GM12878 (cell line): ENCODE measurements around the gene CDC5L. TPM values are rescaled to one million over a fixed set of nuclear protein-coding genes. Genes with fewer than 3 reads are reported as not detected.
"Not testable (repeated sequence)": the region's sequence is repeated elsewhere in the genome, so short reads cannot be mapped to it uniquely, and the experiment has no call there.

Experiments
- ATAC-seq: fragments of 200-7000 bp; cut with Tn5 transposase; 3 replicates; pipeline ENCODE4 v1.9.1; 2020; ENCODE audit warnings: mild to moderate bottlenecking, moderate library complexity
- BruUV-seq: library from RNA; stranded (reverse); fragments of 400-500 nt; replicated peaks from 2 replicates; lab custom pipeline; 2021; lab: Mats Ljungman, UMichigan
- CTCF ChIA-PET: fragments of 300-600 bp; sonication (Branson Sonifier 250); formaldehyde crosslinking; extraction: SDS; loops from one replicate; lab custom pipeline; 2021; ENCODE audit warnings: inconsistent platforms; lab: Yijun Ruan, JAX
- POLR2A ChIA-PET: fragments of 350-600 bp; formaldehyde crosslinking; extraction: SDS; loops from one replicate; lab custom pipeline; 2021; ENCODE audit warnings: inconsistent platforms; lab: Charles Lee
- RAD21 ChIA-PET: fragments of 300-600 bp; sonication (Branson Sonifier 250); formaldehyde crosslinking; loops from one replicate; lab custom pipeline; 2023; ENCODE audit warnings: antibody characterized with exemption; ENCODE audit not compliant: unreplicated experiment; lab: Charles Lee
- SMC1A ChIA-PET: fragments of 300-600 bp; sonication (Branson Sonifier 250); formaldehyde crosslinking; loops from one replicate; lab custom pipeline; 2023; ENCODE audit not compliant: unreplicated experiment, uncharacterized antibody; lab: Charles Lee
- DNase-seq: peaks from one replicate; pipeline ENCODE4 v3.0.0-alpha.2; 2011; ENCODE audit warnings: low read depth, low spot score
- FAIRE-seq: peaks from 3 replicates; lab custom pipeline; 2011; peaks lifted over from hg19 to GRCh38; lab: Jason Lieb, UNC
- H2AFZ ChIP-seq: 2 replicates; pipeline ENCODE4 v1.6.0; 2011; ENCODE audit warnings: low read depth, low read length, control low read depth; ENCODE audit not compliant: control insufficient read depth
- H3K27ac ChIP-seq: 2 replicates; pipeline ENCODE4 v1.5.1; 2011; ENCODE audit warnings: control low read depth; ENCODE audit not compliant: control insufficient read depth, insufficient read depth
- H3K27me3 ChIP-seq, 2 experiments: replicated peaks in 1 of 2; 2 replicates each; pipeline versions ENCODE4 v1.6.0 to v1.6.1; 2011; ENCODE audit warnings: low read length in 1 of 2; ENCODE audit not compliant: control insufficient read depth in 2 of 2, insufficient read depth in 2 of 2
- H3K36me3 ChIP-seq, 2 experiments: 2 replicates each; pipeline ENCODE4 v1.5.1; 2011; ENCODE audit warnings: low read length in 1 of 2; ENCODE audit not compliant: control insufficient read depth in 2 of 2, insufficient read depth in 2 of 2
- H3K4me1 ChIP-seq: 2 replicates; pipeline ENCODE4 v1.6.1; 2011; ENCODE audit warnings: mild to moderate bottlenecking, low read length, moderate library complexity, mixed read lengths; ENCODE audit not compliant: control insufficient read depth, insufficient read depth
- H3K4me2 ChIP-seq: 2 replicates; pipeline ENCODE4 v1.6.0; 2011; ENCODE audit warnings: control low read depth; ENCODE audit not compliant: control insufficient read depth, insufficient read depth
- H3K4me3 ChIP-seq: fragments of 200-600 bp; sonication (generic); 2 replicates; pipeline ENCODE4 v1.5.1; 2016
- H3K79me2 ChIP-seq: 2 replicates; pipeline ENCODE4 v1.6.0; 2011; ENCODE audit warnings: low read length; ENCODE audit not compliant: control insufficient read depth, insufficient read depth
- H3K9ac ChIP-seq: 2 replicates; pipeline ENCODE4 v1.8.0; 2011; ENCODE audit warnings: low read length, control low read depth, mixed read lengths; ENCODE audit not compliant: control insufficient read depth, insufficient read depth
- H3K9me3 ChIP-seq: replicated peaks from 3 replicates; pipeline ENCODE4 v1.5.1; 2011; ENCODE audit warnings: mild to moderate bottlenecking, low read length; ENCODE audit not compliant: control insufficient read depth, insufficient read depth
- H4K20me1 ChIP-seq: 2 replicates; pipeline ENCODE4 v1.6.0; 2011; ENCODE audit not compliant: control insufficient read depth, insufficient read depth
- WGBS: methylation state at CpG from one replicate; pipeline ENCODE4 v1.1.6; 2016; ENCODE audit warnings: low lambda C conversion rate; ENCODE audit not compliant: insufficient replicate concordance, insufficient coverage; ENCODE audit errors: missing lambda C conversion rate; 5-methylcytosine and 5-hydroxymethylcytosine counted together
- in situ Hi-C: fragments of 300-500 bp; cut with MboI; formaldehyde crosslinking; loops from 9 replicates; pipeline ENCODE4 v1.14.3; 2018; ENCODE audit warnings: mixed read lengths
- intact Hi-C: fragments of 100-400 bp; cut with micrococcal nuclease; formaldehyde crosslinking; loops from one replicate; pipeline ENCODE4 v1.14.2; 2022; ENCODE audit not compliant: unreplicated experiment
- polyA plus RNA-seq, 11 experiments: library from polyadenylated mRNA; depleted of rRNA in 4 of 11; unstranded in 6 of 11; stranded (reverse) in 5 of 11; fragments of >200 nt; fragmentation: Nextera tagmentation in 4 of 11; fragmentation: Illumina TruSeq in 1 of 11; extraction: Ambion mirVana in 4 of 11; extraction: Trizol in 1 of 11; gene quantifications; 1 replicate in 1 of 11; 2 replicates in 10 of 11; pipeline versions ENCODE4 v1.2.1 to v1.2.3, GENCODE V29; 2011 to 2016; ENCODE audit warnings: inconsistent platforms in 2 of 11, missing spikeins in 2 of 11, low read depth in 1 of 11
- total RNA-seq, 4 experiments: library from RNA; depleted of rRNA in 3 of 4; stranded (reverse); fragments of >200 nt in 3 of 4; fragmentation: Illumina TruSeq in 1 of 4; extraction: Trizol in 1 of 4; gene quantifications; 2 replicates each; pipeline versions ENCODE4 v1.2.1 to v1.2.3, GENCODE V29; 2013 to 2021
- TF ChIP-seq, protein P1 (sequence below): fragments of 450-650 bp; formaldehyde crosslinking; IDR thresholded peaks from 2 replicates; pipeline ENCODE4 v1.4.0; 2020; ENCODE audit warnings: mild to moderate bottlenecking, moderate library complexity

CDC5L gene
- total and polyA plus RNA-seq, 10 of the 15 experiments (the other 5 are each of a cell fraction or from before 2014, with no cell fraction given) = 13.2 to 29.4 (median 18.8) TPM

DNA sequence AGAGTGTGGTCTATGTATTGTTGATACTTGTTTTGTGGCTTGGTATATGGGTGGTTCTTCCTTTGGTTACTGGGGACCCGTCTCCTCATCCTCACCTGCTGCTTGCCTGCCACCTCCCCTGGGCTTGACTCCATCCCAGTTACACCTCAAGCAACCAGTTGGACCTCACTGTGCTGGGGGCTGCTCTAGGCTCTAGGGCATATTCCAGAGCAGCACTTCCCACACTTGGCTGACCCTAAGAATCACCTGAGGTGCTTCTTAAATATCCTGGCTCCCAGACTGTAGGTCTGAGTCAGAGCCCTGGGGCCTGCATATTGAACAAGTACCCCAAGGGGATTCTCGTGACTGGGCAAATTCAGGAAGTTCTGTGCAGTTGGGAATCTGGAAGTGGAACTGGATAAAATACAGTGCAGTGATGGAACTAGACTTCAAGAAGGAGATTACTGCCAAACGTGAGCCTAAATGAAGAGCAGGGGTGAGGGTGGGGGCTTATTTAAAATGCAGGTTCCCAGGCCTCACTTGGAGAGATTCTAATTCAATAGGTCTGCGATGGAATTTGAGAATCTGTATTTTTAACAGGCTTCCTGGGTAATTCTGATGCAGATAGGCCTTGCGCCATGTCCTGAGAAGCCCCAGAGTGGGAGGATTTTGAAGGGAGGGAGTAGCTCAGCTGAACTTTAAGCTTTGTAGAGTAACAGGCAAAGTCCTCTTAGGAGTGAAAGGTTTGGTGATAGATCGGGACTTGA lies 37.4 kb upstream of the CDC5L start (continued):
- TF ChIP-seq, protein P1, sequence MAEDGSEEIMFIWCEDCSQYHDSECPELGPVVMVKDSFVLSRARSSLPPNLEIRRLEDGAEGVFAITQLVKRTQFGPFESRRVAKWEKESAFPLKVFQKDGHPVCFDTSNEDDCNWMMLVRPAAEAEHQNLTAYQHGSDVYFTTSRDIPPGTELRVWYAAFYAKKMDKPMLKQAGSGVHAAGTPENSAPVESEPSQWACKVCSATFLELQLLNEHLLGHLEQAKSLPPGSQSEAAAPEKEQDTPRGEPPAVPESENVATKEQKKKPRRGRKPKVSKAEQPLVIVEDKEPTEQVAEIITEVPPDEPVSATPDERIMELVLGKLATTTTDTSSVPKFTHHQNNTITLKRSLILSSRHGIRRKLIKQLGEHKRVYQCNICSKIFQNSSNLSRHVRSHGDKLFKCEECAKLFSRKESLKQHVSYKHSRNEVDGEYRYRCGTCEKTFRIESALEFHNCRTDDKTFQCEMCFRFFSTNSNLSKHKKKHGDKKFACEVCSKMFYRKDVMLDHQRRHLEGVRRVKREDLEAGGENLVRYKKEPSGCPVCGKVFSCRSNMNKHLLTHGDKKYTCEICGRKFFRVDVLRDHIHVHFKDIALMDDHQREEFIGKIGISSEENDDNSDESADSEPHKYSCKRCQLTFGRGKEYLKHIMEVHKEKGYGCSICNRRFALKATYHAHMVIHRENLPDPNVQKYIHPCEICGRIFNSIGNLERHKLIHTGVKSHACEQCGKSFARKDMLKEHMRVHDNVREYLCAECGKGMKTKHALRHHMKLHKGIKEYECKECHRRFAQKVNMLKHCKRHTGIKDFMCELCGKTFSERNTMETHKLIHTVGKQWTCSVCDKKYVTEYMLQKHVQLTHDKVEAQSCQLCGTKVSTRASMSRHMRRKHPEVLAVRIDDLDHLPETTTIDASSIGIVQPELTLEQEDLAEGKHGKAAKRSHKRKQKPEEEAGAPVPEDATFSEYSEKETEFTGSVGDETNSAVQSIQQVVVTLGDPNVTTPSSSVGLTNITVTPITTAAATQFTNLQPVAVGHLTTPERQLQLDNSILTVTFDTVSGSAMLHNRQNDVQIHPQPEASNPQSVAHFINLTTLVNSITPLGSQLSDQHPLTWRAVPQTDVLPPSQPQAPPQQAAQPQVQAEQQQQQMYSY = no peak

DNA sequence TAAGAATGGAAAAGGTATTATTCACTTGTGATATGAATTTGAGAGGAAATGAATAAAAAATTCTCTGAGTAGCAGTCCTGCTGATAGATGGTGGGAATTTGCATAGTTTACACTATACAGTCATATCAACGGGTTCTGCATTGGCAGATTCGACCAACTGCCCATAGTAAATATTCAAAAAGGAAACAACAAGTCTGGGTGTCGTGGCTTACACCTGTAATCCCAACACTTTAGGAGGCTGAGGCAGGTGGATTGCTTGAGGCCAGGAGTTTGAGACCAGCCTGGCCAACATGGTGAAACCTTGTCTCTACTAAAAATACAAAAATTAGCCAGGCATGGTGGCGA lies 36.9 kb upstream of the CDC5L start:
- CTCF ChIA-PET, H3K9me3 ChIP-seq, H3K4me2 ChIP-seq, H3K4me3 ChIP-seq, H3K27ac ChIP-seq, RAD21 ChIA-PET, ATAC-seq, H3K9ac ChIP-seq, BruUV-seq, in situ Hi-C loops, DNase-seq, H3K79me2 ChIP-seq, H3K27me3 ChIP-seq, H3K4me1 ChIP-seq, H4K20me1 ChIP-seq, H2AFZ ChIP-seq, intact Hi-C loops, FAIRE-seq, H3K36me3 ChIP-seq: not testable (repeated sequence)
- POLR2A ChIA-PET = interaction anchor here (0.7 kb wide), 1 partner anchor 29 kb away, joined by 4 read pairs; no protein-coding TSS in a partner anchor
- SMC1A ChIA-PET = interaction anchor here (1.1 kb wide), 1 partner anchor 20 kb away, joined by 3 read pairs; no protein-coding TSS in a partner anchor
- WGBS = 8% methylated on average over 4 of the region's 4 CpGs
